Measurements from ENCODE around the gene SLC6A9. TPM values are rescaled to one million over a fixed set of nuclear protein-coding genes. Genes with fewer than 3 reads are reported as not detected.

Gene SLC6A9
- total and polyA plus RNA-seq, 2 of the 8 experiments (the other 6 are each of a cell fraction or from before 2014, with no cell fraction given), result 20.2 to 24.2 TPM

- TF ChIP-seq CHD7 (IDR thresholded peaks at IDR 0.05; ENCODE audit: insufficient replicate concordance, low read length), result no peak
Observed at GRCh38 chr1:43954036-43954435, 77.2 kb downstream of the SLC6A9 start (continued).

Data from H1 (cell line).